OCI-LY1 (cell line): ENCODE results near the gene COTL1.
A peak's percentile ranks its signal among the peaks of the same experiment; 100 is the strongest.

Experiments
- H2AFZ ChIP-seq: fragments of 200-600 bp; sonication (generic), shearing (Covaris generic); 2 replicates; pipeline ENCODE4 v1.6.0; 2014; ENCODE audit warnings: antibody characterized with exemption, mild to moderate bottlenecking, low read length
- H3F3A ChIP-seq: fragments of 200-600 bp; sonication (generic), shearing (Covaris generic); 2 replicates; pipeline ENCODE4 v1.6.0; 2014; ENCODE audit warnings: mild to moderate bottlenecking, antibody characterized with exemption, low read length, moderate library complexity; ENCODE audit not compliant: insufficient read depth
- H3K27ac ChIP-seq: fragments of 200-600 bp; sonication (generic); 2 replicates; pipeline ENCODE4 v1.5.1; 2014; ENCODE audit warnings: low read length, mixed run types, mild to moderate bottlenecking, low read depth; ENCODE audit not compliant: poor library complexity, severe bottlenecking
- H3K27me3 ChIP-seq: fragments of 200-600 bp; sonication (generic); 2 replicates; pipeline ENCODE4 v1.6.0; 2014; ENCODE audit warnings: antibody characterized with exemption, mild to moderate bottlenecking, low read length, moderate library complexity; ENCODE audit not compliant: insufficient read depth
- H3K36me3 ChIP-seq: fragments of 200-600 bp; sonication (generic); 2 replicates; pipeline ENCODE4 v1.6.1; 2014; ENCODE audit warnings: mild to moderate bottlenecking, antibody characterized with exemption, low read length, moderate library complexity, mixed read lengths; ENCODE audit not compliant: insufficient read depth
- H3K4me1 ChIP-seq: fragments of 200-600 bp; sonication (generic); 2 replicates; pipeline ENCODE4 v1.5.1; 2014; ENCODE audit warnings: mild to moderate bottlenecking, low read length, moderate library complexity; ENCODE audit not compliant: insufficient read depth, severe bottlenecking
- H3K4me2 ChIP-seq: fragments of 200-600 bp; sonication (generic), shearing (Covaris generic); 2 replicates; pipeline ENCODE4 v1.6.1; 2014; ENCODE audit warnings: low read length
- H3K4me3 ChIP-seq: fragments of 200-600 bp; sonication (generic); 2 replicates; pipeline ENCODE4 v1.5.1; 2014; ENCODE audit warnings: low read length, low read depth, mild to moderate bottlenecking, mixed read lengths; ENCODE audit not compliant: poor library complexity, severe bottlenecking
- H3K79me2 ChIP-seq: fragments of 200-600 bp; shearing (Covaris generic); 2 replicates; pipeline ENCODE4 v1.6.1; 2016; ENCODE audit warnings: mixed run types, low read length, mixed read lengths; ENCODE audit not compliant: insufficient read depth
- H3K9ac ChIP-seq: fragments of 200-600 bp; sonication (generic), shearing (Covaris generic); 2 replicates; pipeline ENCODE4 v1.6.1; 2014; ENCODE audit warnings: mild to moderate bottlenecking, low read length, mixed read lengths
- H3K9me2 ChIP-seq: fragments of 200-600 bp; sonication (generic), shearing (Covaris generic); 2 replicates; pipeline ENCODE4 v1.6.1; 2014; ENCODE audit warnings: low read depth, mild to moderate bottlenecking, low read length, mixed read lengths
- H3K9me3 ChIP-seq: fragments of 200-600 bp; shearing (Covaris generic); 2 replicates; pipeline ENCODE4 v1.6.1; 2014; ENCODE audit warnings: low read length, mixed read lengths
- H4K20me1 ChIP-seq: fragments of 200-600 bp; sonication (generic), shearing (Covaris generic); 2 replicates; pipeline ENCODE4 v1.6.0; 2016; ENCODE audit warnings: mild to moderate bottlenecking, low read length; ENCODE audit not compliant: insufficient read depth
- EZH2 ChIP-seq: fragments of 200-600 bp; sonication (generic), shearing (Covaris generic); IDR thresholded peaks from 2 replicates; pipeline ENCODE4 v1.8.0; 2017; ENCODE audit warnings: borderline replicate concordance, mixed run types, mild to moderate bottlenecking, antibody characterized with exemption, low read length, moderate library complexity, mixed read lengths
- TF ChIP-seq, protein P1 (sequence below): fragments of 200-600 bp; sonication (generic), shearing (Covaris generic); IDR thresholded peaks from 2 replicates; pipeline ENCODE4 v1.5.1; 2017; ENCODE audit warnings: mild to moderate bottlenecking, antibody characterized with exemption, low read length, moderate library complexity, mixed read lengths

COTL1 gene

DNA sequence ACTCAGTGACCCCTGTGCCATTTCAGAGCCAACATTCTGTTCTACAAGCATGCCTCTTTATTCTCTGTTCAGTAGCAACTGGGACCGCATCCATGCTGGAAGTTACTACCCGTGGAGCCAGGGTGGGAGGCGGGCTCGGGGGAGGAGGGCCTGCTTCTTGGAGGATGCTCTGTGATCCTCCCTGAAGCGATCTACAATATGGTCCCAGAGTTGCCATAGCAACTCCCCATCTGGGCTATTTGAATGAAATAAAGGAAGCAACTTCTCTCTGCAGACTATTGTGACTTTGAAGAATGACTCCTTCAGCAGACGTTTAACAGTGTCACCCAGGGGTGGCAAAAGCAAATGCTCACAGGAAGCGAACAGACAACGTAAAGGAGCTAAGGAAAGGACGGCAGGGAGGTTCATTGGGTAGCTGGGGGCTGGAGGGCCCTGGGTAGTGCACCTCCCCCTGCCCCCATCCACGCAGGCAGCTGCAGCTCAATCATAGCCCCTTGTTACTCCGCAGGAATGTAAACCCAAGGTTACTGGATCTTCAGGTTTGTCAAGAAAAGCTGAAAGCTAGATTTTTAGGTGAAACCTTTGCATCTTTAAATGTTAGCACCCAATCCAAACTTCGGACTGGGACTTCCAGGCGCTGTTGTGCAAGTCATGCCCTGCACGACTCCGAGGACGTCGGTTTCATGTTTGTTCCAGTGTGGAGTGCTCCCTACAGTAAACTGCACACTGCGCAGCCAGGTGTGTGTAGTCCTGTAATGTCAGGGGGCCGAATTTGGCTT is 62.3 kb downstream of the COTL1 start:
- no peaks in the 10 kb centered on the region for H3K36me3 ChIP-seq
- H3K4me3 ChIP-seq = no peak overlapping the region
- TF ChIP-seq, protein P1, sequence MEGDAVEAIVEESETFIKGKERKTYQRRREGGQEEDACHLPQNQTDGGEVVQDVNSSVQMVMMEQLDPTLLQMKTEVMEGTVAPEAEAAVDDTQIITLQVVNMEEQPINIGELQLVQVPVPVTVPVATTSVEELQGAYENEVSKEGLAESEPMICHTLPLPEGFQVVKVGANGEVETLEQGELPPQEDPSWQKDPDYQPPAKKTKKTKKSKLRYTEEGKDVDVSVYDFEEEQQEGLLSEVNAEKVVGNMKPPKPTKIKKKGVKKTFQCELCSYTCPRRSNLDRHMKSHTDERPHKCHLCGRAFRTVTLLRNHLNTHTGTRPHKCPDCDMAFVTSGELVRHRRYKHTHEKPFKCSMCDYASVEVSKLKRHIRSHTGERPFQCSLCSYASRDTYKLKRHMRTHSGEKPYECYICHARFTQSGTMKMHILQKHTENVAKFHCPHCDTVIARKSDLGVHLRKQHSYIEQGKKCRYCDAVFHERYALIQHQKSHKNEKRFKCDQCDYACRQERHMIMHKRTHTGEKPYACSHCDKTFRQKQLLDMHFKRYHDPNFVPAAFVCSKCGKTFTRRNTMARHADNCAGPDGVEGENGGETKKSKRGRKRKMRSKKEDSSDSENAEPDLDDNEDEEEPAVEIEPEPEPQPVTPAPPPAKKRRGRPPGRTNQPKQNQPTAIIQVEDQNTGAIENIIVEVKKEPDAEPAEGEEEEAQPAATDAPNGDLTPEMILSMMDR = peak; percentile 14; the same call in 1 of the 2 replicates
- no peak for TF ChIP-seq EZH2
- no peaks in the 10 kb centered on the region for H3K9me3 ChIP-seq
- no peaks in the 10 kb centered on the region for H3K79me2 ChIP-seq
- H4K20me1 ChIP-seq = no peaks in the 10 kb centered on the region
- peaks cover 6% of the 10 kb centered on the region; the same call in 1 of the 2 replicates for H3K27me3 ChIP-seq
- H3K4me2 ChIP-seq = no peak overlapping the region
- no peaks in the 10 kb centered on the region for H3K9me2 ChIP-seq
- H3K4me1 ChIP-seq = peaks cover 7% of the 10 kb centered on the region
- no peaks in the 10 kb centered on the region for H3F3A ChIP-seq
- H2AFZ ChIP-seq = no peak overlapping the region
- no peak overlapping the region for H3K27ac ChIP-seq
- H3K9ac ChIP-seq = no peak overlapping the region

DNA sequence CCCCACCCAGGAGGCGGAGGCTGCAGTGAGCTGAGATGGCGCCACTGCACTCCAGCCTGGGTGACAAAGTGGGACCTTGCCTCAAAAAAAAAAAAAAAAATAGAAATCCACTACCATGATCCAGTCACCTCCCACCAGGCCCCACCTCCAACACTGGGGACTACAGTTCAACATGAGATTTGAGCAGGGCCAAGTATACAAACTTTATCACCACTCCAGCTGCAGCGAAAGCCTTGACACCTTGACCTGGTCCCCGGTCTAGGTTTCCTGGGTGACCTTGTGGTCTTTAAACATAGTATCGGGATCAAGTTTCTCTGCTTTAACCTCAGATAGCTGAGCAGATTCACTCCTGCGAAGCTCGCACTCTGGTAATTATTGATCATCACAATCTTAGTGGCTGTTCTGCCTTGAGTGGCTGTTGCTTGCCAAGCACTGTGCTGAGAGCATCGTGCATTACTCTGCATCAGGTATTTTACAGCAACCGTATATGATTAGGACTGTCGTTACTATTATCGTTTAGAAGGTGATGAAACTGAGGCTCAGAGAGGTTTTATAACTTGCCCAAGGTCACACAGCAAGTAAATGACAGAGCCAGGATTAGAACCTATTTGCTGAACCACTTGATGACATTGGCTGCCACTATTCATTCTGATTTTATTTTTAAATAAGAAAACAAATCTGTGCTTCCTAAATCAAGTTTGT is 63.1 kb downstream of the COTL1 start:
- no peak overlapping the region for H3K4me3 ChIP-seq
- no peaks in the 10 kb centered on the region for H3K9me3 ChIP-seq
- TF ChIP-seq EZH2 = no peak
- TF ChIP-seq, protein P1 = no peak
- no peaks in the 10 kb centered on the region for H3K79me2 ChIP-seq
- H3K36me3 ChIP-seq = no peaks in the 10 kb centered on the region
- H3K9ac ChIP-seq = no peak overlapping the region
- peaks cover 6% of the 10 kb centered on the region; the same call in 1 of the 2 replicates for H3K27me3 ChIP-seq
- no peak overlapping the region for H3K4me2 ChIP-seq
- no peaks in the 10 kb centered on the region for H4K20me1 ChIP-seq
- peaks cover 7% of the 10 kb centered on the region for H3K4me1 ChIP-seq
- H3F3A ChIP-seq = no peaks in the 10 kb centered on the region
- H3K27ac ChIP-seq = no peak overlapping the region
- no peak overlapping the region for H2AFZ ChIP-seq
- no peaks in the 10 kb centered on the region for H3K9me2 ChIP-seq

DNA sequence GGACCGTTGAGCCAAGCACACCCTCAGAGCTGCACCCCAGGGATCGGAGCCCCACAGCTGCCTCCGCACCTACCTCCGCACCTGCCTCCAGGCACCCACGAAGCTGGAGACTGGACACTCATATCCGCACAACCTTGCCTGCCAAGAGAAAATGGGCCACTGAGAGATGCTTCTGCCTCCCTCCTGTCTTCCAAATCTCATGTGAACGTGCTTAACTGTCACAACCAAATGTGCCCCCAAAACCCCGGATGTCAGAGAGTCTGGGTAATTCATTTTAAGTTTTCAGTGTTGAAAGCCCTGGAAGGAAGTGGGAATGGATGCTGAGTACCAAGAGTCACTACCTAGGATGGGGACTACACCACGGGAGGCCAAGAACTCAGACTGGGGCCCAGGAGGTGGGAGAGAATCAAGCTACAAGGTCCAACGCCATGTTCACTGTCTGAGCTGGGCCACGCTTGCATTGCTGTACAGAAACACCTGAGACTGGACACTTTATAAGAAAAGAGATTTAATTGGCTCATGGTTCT is 63.9 kb downstream of the COTL1 start:
- Histone ChIP-seq H3K27ac (no peak overlapping the region), H3K9me2 (no peaks in the 10 kb centered on the region), H3K9ac (no peak overlapping the region), H3F3A (no peaks in the 10 kb centered on the region), H4K20me1 (no peaks in the 10 kb centered on the region), H3K9me3 (no peaks in the 10 kb centered on the region), H3K4me1 (peaks cover 13% of the 10 kb centered on the region), H3K4me3 (no peak overlapping the region), H3K27me3 (peaks cover 6% of the 10 kb centered on the region; the same call in 1 of the 2 replicates), H3K79me2 (no peaks in the 10 kb centered on the region), H2AFZ (no peak overlapping the region), H3K36me3 (no peaks in the 10 kb centered on the region), H3K4me2 (no peak overlapping the region)
- no peak for TF ChIP-seq EZH2
- TF ChIP-seq, protein P1 = no peak
